KMS-11 (cell line): ENCODE measurements around the gene UBE2M.
A peak's percentile ranks its signal among the peaks of the same experiment; 100 is the strongest.

Experiments
- H2AFZ ChIP-seq: fragments of 200-600 bp; sonication (generic); 2 replicates; pipeline ENCODE4 v1.6.1; 2016; ENCODE audit warnings: antibody characterized with exemption, mixed run types, low read depth
- H3K27ac ChIP-seq: fragments of 200-600 bp; sonication (generic); 2 replicates; pipeline ENCODE4 v1.6.1; 2016; ENCODE audit warnings: mild to moderate bottlenecking, mixed run types
- H3K27me3 ChIP-seq: fragments of 200-600 bp; sonication (generic); 2 replicates; pipeline ENCODE4 v1.6.1; 2017; ENCODE audit warnings: mild to moderate bottlenecking, low read depth, mixed run types, moderate library complexity; ENCODE audit not compliant: insufficient read depth
- H3K36me3 ChIP-seq: fragments of 200-600 bp; sonication (generic); 2 replicates; pipeline ENCODE4 v1.6.1; 2017; ENCODE audit warnings: mild to moderate bottlenecking, mixed run types; ENCODE audit not compliant: insufficient read depth
- H3K4me1 ChIP-seq: fragments of 200-600 bp; sonication (generic); 2 replicates; pipeline ENCODE4 v1.6.1; 2016; ENCODE audit warnings: mild to moderate bottlenecking, low read depth, mixed run types; ENCODE audit not compliant: poor library complexity, severe bottlenecking
- H3K4me2 ChIP-seq: fragments of 200-600 bp; sonication (generic); 2 replicates; pipeline ENCODE4 v1.7.0; 2016; ENCODE audit warnings: mild to moderate bottlenecking, mixed run types
- H3K4me3 ChIP-seq: fragments of 200-600 bp; sonication (generic); IDR thresholded peaks from 2 replicates; pipeline ENCODE4 v1.6.1; 2017; ENCODE audit warnings: low read depth, low read length, mixed read lengths; ENCODE audit not compliant: insufficient read depth
- H3K79me2 ChIP-seq: fragments of 200-600 bp; sonication (generic); 2 replicates; pipeline ENCODE4 v1.6.1; 2016; ENCODE audit warnings: low read depth, mixed run types; ENCODE audit not compliant: insufficient read depth
- H3K9ac ChIP-seq: fragments of 200-600 bp; sonication (generic); 2 replicates; pipeline ENCODE4 v1.6.1; 2016; ENCODE audit warnings: mild to moderate bottlenecking, mixed run types
- H4K20me1 ChIP-seq: fragments of 200-600 bp; sonication (generic); 2 replicates; pipeline ENCODE4 v1.6.1; 2016; ENCODE audit warnings: mild to moderate bottlenecking, mixed run types; ENCODE audit not compliant: insufficient read depth
- CTCF ChIP-seq: fragments of 200-600 bp; sonication (generic); conservative IDR thresholded peaks from 2 replicates; pipeline ENCODE4 v1.6.1; 2017; ENCODE audit warnings: low read depth, mild to moderate bottlenecking, antibody characterized with exemption, low read length, moderate library complexity, mixed read lengths

The UBE2M gene

DNA sequence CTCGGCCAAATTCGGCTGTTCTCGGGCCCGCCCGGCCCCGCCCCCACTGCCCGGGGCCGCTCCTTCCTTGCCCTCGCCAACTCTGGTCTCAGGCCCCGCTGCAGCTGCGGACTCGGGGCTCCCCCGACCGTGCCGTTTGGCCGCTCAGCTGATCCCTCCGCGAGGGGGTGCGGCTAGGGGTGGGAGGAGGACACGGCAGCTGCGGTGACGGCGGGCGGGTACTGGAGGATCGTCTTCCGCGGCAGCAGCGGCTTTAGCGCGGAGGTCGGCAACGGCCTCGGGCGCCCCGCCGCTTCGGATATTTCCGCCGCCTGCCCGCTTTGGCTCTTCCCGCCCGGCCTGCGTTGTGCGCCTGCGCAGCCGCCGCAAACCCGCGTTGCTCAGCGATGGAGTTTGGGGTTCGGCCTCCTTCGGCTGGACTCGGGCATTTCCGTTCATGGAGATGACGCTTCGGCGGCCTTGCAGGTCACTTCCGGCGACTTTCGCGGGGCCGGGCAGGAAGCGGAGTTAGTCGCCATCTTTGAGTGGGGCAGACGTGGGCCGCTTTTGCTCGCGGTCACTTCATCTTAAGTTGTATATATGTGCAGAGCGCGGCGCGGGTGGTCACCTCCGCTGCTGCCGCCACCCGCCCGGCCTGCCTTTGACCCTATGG, 338 bp upstream of the UBE2M start:
- 0 out of 2 replicates have a peak, but pooled peaks have one; percentile 3 for TF ChIP-seq CTCF
- Histone ChIP-seq H2AFZ (peak overlapping the region; percentile 60; the same call in 1 of the 2 replicates), H4K20me1 (no peaks in the 10 kb centered on the region), H3K4me3 (peak overlapping the region; percentile 51), H3K4me1 (peaks cover 36% of the 10 kb centered on the region), H3K27ac (peak overlapping the region; percentile 98), H3K9ac (peak overlapping the region; percentile 94), H3K79me2 (peaks cover 29% of the 10 kb centered on the region), H3K4me2 (peak overlapping the region; percentile 99), H3K36me3 (no peaks in the 10 kb centered on the region), H3K27me3 (no peaks in the 10 kb centered on the region)

GRCh38 chr19:58557221-58558065, 968 bp downstream of the UBE2M start:
- Histone ChIP-seq H3K27me3 (no peaks in the 10 kb centered on the region), H3K4me1 (peaks cover 45% of the 10 kb centered on the region), H3K4me2 (peak overlapping the region; percentile 42), H2AFZ (peak overlapping the region; percentile 1; the same call in 1 of the 2 replicates), H3K4me3 (no peak overlapping the region), H3K27ac (peak overlapping the region; percentile 98), H3K9ac (peak overlapping the region; percentile 94), H3K36me3 (no peaks in the 10 kb centered on the region), H3K79me2 (peaks cover 29% of the 10 kb centered on the region), H4K20me1 (no peaks in the 10 kb centered on the region)
- TF ChIP-seq CTCF, result no peak

DNA sequence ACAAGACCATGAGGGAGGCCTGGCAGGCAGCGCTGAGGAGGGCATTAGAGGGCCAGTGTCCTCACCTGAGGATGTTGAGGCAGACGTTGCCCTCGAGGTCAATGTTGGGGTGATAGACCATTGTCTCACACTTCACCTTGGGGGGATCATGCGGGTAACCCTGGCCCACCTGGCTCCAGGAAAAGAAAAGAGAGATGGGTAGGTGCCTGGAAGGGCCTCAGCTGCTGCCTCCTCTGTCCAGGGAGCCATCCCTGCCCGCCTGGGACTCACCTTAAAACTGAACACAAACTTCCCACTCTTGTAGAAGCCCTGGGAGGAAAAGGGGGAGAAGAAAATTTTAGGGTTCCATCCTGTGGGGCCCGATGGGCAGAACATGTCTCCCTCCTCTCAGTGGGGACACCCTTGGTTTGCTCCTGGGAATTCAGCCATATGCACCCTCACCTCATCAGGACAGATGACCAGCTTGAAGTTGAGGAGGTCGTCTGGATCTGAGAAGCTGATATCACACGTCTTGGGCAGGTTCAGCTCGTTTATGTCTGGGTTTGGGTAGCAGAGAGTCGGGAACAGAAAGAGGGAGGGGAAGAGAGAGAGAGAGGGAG, 1.7 kb downstream of the UBE2M start:
- H3K79me2 ChIP-seq, result peaks cover 29% of the 10 kb centered on the region
- H3K9ac ChIP-seq, result peak overlapping the region; percentile 94; the same call in 1 of the 2 replicates
- H3K27ac ChIP-seq, result no peak overlapping the region; the same call in 1 of the 2 replicates
- no peak overlapping the region for H2AFZ ChIP-seq
- no peaks in the 10 kb centered on the region for H3K36me3 ChIP-seq
- H3K4me1 ChIP-seq, result peaks cover 45% of the 10 kb centered on the region
- H3K4me3 ChIP-seq, result no peak overlapping the region
- H4K20me1 ChIP-seq, result no peaks in the 10 kb centered on the region
- H3K27me3 ChIP-seq, result no peaks in the 10 kb centered on the region
- H3K4me2 ChIP-seq, result peak overlapping the region; percentile 42
- no peak for TF ChIP-seq CTCF

DNA sequence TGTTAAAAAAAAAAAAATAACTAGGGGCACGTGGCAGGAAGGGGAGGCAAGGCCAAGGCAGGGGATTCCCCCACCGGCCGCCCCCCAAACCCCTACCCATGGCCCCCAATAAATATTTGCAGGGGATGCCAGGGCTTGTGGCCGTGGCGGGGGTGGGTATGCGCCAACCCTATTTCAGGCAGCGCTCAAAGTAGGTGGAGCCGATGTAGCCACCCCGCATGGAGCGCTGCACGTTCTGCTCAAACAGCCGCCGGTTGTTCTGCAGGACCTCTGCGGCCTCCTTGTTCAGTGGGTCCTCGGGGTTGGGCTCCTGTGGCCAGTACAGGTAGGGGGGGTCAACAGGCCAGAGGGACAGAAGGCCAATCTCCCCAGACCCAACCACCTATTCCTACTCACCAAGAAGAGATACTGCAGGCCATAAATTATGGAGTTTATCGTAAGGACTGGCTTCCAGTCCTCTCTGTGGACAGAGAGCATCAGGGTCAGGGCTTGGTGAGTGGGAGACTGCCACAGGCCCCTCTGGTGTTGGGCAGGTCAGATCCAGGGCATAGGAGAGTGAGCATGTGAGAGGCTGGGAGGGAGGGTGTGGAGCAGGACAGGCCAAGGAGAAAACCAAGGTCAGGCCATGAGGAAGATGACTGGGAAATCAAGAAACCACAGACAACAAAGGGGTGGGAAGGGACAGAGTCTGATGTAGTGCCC, 2.3 kb downstream of the UBE2M start:
- H3K36me3 ChIP-seq, result peaks cover 6% of the 10 kb centered on the region; the same call in 1 of the 2 replicates
- H2AFZ ChIP-seq, result no peak overlapping the region
- peak overlapping the region; percentile 64; the same call in 1 of the 2 replicates for H3K4me2 ChIP-seq
- no peak overlapping the region for H3K4me3 ChIP-seq
- peaks cover 29% of the 10 kb centered on the region for H3K79me2 ChIP-seq
- no peak overlapping the region; the same call in 1 of the 2 replicates for H3K27ac ChIP-seq
- TF ChIP-seq CTCF, result no peak
- no peaks in the 10 kb centered on the region for H3K27me3 ChIP-seq
- no peak overlapping the region for H3K9ac ChIP-seq
- H4K20me1 ChIP-seq, result no peaks in the 10 kb centered on the region
- peaks cover 45% of the 10 kb centered on the region for H3K4me1 ChIP-seq
